Thyroid gland (tissue), 4 donors: Measurements from ENCODE around the gene CD93. TPM values are rescaled to one million over a fixed set of nuclear protein-coding genes. Genes with fewer than 3 reads are reported as not detected.

Experiments
- DNase-seq, 2 donors: peaks; one replicate each; pipeline ENCODE4 v3.0.0-alpha.2; 2019
- H3K27ac ChIP-seq, 3 donors: fragments of 200-600 bp; sonication (generic); 1 replicate in 2 of 3; 2 replicates in 1 of 3; pipeline ENCODE4 v1.5.1; 2016 to 2019; ENCODE audit warnings: mild to moderate bottlenecking in 1 of 3, moderate library complexity in 1 of 3
- H3K27me3 ChIP-seq: fragments of 200-600 bp; sonication (generic); one replicate; pipeline ENCODE4 v1.5.1; 2019
- H3K36me3 ChIP-seq, 2 donors: fragments of 200-600 bp; sonication (generic); one replicate each; pipeline ENCODE4 v1.5.1; 2016 to 2019
- H3K4me1 ChIP-seq, 2 donors: fragments of 200-600 bp; sonication (generic); one replicate each; pipeline ENCODE4 v1.5.1; 2017 to 2019
- H3K4me3 ChIP-seq, 3 donors: fragments of 200-600 bp; sonication (generic); replicated peaks in 1 of 3; 1 replicate in 2 of 3; 2 replicates in 1 of 3; pipeline ENCODE4 v1.5.1; 2016; ENCODE audit warnings: mild to moderate bottlenecking in 1 of 3
- H3K9me3 ChIP-seq: fragments of 200-600 bp; sonication (generic); one replicate; pipeline ENCODE4 v1.5.1; 2017
- CTCF ChIP-seq, 6 experiments: fragments of 200-600 bp in 3 of 6; fragments of 450-650 bp in 3 of 6; sonication (generic) in 3 of 6; IDR thresholded peaks; one replicate each; pipeline ENCODE4 v1.5.1; 2016 to 2019; ENCODE audit warnings: antibody characterized with exemption in 6 of 6, mild to moderate bottlenecking in 2 of 6, inconsistent platforms in 1 of 6, moderate library complexity in 1 of 6
- POLR2A ChIP-seq, 2 donors: fragments of 450-650 bp; IDR thresholded peaks; one replicate each; pipeline ENCODE4 v1.6.1; 2017; ENCODE audit warnings: antibody characterized with exemption in 2 of 2, mild to moderate bottlenecking in 2 of 2, moderate library complexity in 1 of 2
- WGBS, 2 donors: methylation state at CpG; one replicate each; pipeline ENCODE4 v1.1.5; 2017; 5-methylcytosine and 5-hydroxymethylcytosine counted together
- intact Hi-C: fragments of 100-400 bp; cut with DNase I; formaldehyde crosslinking; loops from one replicate; pipeline ENCODE4 v1.15.1; 2023
- total RNA-seq, 4 donors: library from RNA; depleted of rRNA; stranded (reverse); fragments of >200 nt; gene quantifications; one replicate each; pipeline ENCODE4 v1.2.3, GENCODE V29; 2016

Gene CD93
- total RNA-seq: 10 to 100 TPM; 13.6 to 53.8 (median 24.0) TPM

- Histone ChIP-seq H3K36me3 (no peaks in the 10 kb centered on the region), H3K4me3 (peak within 1 kb of the TSS in 1 of 3 donors; percentile 26), H3K9me3 (no peaks in the 10 kb centered on the region), H3K27me3 (no peaks in the 10 kb centered on the region), H3K4me1 (peaks cover 0 to 12% of the 10 kb centered on the region in 2 donors), H3K27ac (peak within 1 kb of the TSS; percentile 77 to 85 (median 81))
- intact Hi-C loops: no loop called here
- DNase-seq: no peak
- WGBS, 2 donors: 59 to 70% methylated on average over 18 to 28 of the region's 28 CpGs
- TF ChIP-seq POLR2A (IDR thresholded peaks at IDR 0.05) (peak in 1 of 2 donors; percentile 18), CTCF (IDR thresholded peaks at IDR 0.05) (no peak)
Observed at GRCh38 chr20:23086056-23086566, at the start of gene CD93. Gene CD93 (minus strand): TSS chr20:23086324. CDS start chr20:23086192, 132 bp downstream.

- Histone ChIP-seq H3K36me3 (no peaks in the 10 kb centered on the region), H3K4me1 (peaks cover 0 to 4% of the 10 kb centered on the region in 2 donors), H3K27me3 (no peaks in the 10 kb centered on the region), H3K27ac (no peak overlapping the region), H3K9me3 (no peaks in the 10 kb centered on the region), H3K4me3 (no peak overlapping the region)
- no peak for TF ChIP-seq CTCF (IDR thresholded peaks at IDR 0.05)
- TF ChIP-seq POLR2A (IDR thresholded peaks at IDR 0.05): no peak
- WGBS, 2 donors: 91 to 94% methylated on average over 8 of the region's 8 CpGs
- intact Hi-C loops: no loop called here
- no peak for DNase-seq
Observed at GRCh38 chr20:23133560-23133998, 47.5 kb upstream of the CD93 start.

GRCh38 chr20:23132930-23133559 is 46.9 kb upstream of the CD93 start:
- Histone ChIP-seq H3K4me1 (peaks cover 0 to 4% of the 10 kb centered on the region in 2 donors), H3K4me3 (no peak overlapping the region), H3K27me3 (no peaks in the 10 kb centered on the region), H3K27ac (no peak overlapping the region), H3K9me3 (no peaks in the 10 kb centered on the region), H3K36me3 (no peaks in the 10 kb centered on the region)
- TF ChIP-seq POLR2A (IDR thresholded peaks at IDR 0.05) (no peak), CTCF (IDR thresholded peaks at IDR 0.05) (no peak)
- WGBS, 2 donors: 67 to 70% methylated on average over 7 of the region's 7 CpGs
- DNase-seq: no peak
- intact Hi-C loops: no loop called here

GRCh38 chr20:23132293-23132929 is 46.3 kb upstream of the CD93 start:
- intact Hi-C loops: no loop called here
- peaks cover 0 to 4% of the 10 kb centered on the region in 2 donors for H3K4me1 ChIP-seq
- H3K4me3 ChIP-seq: no peak overlapping the region
- no peak for DNase-seq
- H3K36me3 ChIP-seq: no peaks in the 10 kb centered on the region
- TF ChIP-seq CTCF (IDR thresholded peaks at IDR 0.05) (no peak), POLR2A (IDR thresholded peaks at IDR 0.05) (no peak)
- no peaks in the 10 kb centered on the region for H3K27me3 ChIP-seq
- H3K9me3 ChIP-seq: no peaks in the 10 kb centered on the region
- WGBS, 2 donors: 77 to 88% methylated on average over 12 to 14 of the region's 14 CpGs
- no peak overlapping the region for H3K27ac ChIP-seq

GRCh38 chr20:23131766-23132165 is 45.6 kb upstream of the CD93 start:
- Histone ChIP-seq H3K27ac (no peak overlapping the region), H3K4me3 (no peak overlapping the region), H3K4me1 (peaks cover 0 to 4% of the 10 kb centered on the region in 2 donors), H3K27me3 (no peaks in the 10 kb centered on the region), H3K36me3 (no peaks in the 10 kb centered on the region), H3K9me3 (no peaks in the 10 kb centered on the region)
- 86 to 91% methylated on average over 11 of the region's 11 CpGs for WGBS, 2 donors
- DNase-seq: no peak
- intact Hi-C loops: no loop called here
- no peak for TF ChIP-seq POLR2A (IDR thresholded peaks at IDR 0.05)
- no peak for TF ChIP-seq CTCF (IDR thresholded peaks at IDR 0.05)
